Liver (tissue), 9 donors: ENCODE data around the gene ASB17. TPM values are rescaled to one million over a fixed set of nuclear protein-coding genes. Genes with fewer than 3 reads are reported as not detected.
A peak's percentile ranks its signal among the peaks of the same experiment; 100 is the strongest.

Source experiments
- DNase-seq: peaks from one replicate; pipeline ENCODE4 v3.0.0-alpha.2; 2017; ENCODE audit warnings: low spot score
- H3K27ac ChIP-seq, 2 donors: one replicate each; pipeline ENCODE4 v1.7.0; 2013; ENCODE audit warnings: inconsistent platforms in 2 of 2, low read length in 2 of 2, control low read depth in 1 of 2, low read depth in 1 of 2, mild to moderate bottlenecking in 1 of 2
- H3K27me3 ChIP-seq, 4 donors: one replicate each; pipeline versions ENCODE4 v1.6.1 to v1.7.0; 2013; ENCODE audit warnings: low read length in 3 of 4, inconsistent platforms in 1 of 4, mild to moderate bottlenecking in 1 of 4, moderate library complexity in 1 of 4; ENCODE audit not compliant: control insufficient read depth in 4 of 4, insufficient read depth in 4 of 4
- H3K36me3 ChIP-seq, 4 donors: one replicate each; pipeline versions ENCODE4 v1.6.1 to v1.7.0; 2013; ENCODE audit warnings: low read length in 3 of 4, mild to moderate bottlenecking in 3 of 4, low read depth in 1 of 4, moderate library complexity in 1 of 4; ENCODE audit not compliant: control insufficient read depth in 4 of 4, insufficient read depth in 3 of 4
- H3K4me1 ChIP-seq, 4 donors: one replicate each; pipeline versions ENCODE4 v1.6.1 to v1.7.0; 2013; ENCODE audit warnings: low read length in 3 of 4, mild to moderate bottlenecking in 3 of 4, moderate library complexity in 1 of 4; ENCODE audit not compliant: control insufficient read depth in 4 of 4, insufficient read depth in 4 of 4
- H3K4me3 ChIP-seq, 3 donors: one replicate each; pipeline versions ENCODE4 v1.6.1 to v1.7.0; 2013; ENCODE audit warnings: low read length in 3 of 3, control low read depth in 1 of 3, low read depth in 1 of 3, mild to moderate bottlenecking in 1 of 3
- H3K9ac ChIP-seq, 2 donors: one replicate each; pipeline ENCODE4 v1.7.0; 2013; ENCODE audit warnings: low read length in 2 of 2, mild to moderate bottlenecking in 2 of 2, moderate library complexity in 2 of 2, control low read depth in 1 of 2, low read depth in 1 of 2
- H3K9me3 ChIP-seq, 4 donors: one replicate each; pipeline versions ENCODE4 v1.6.1 to v1.7.0; 2013; ENCODE audit warnings: low read length in 3 of 4; ENCODE audit not compliant: control insufficient read depth in 4 of 4
- CTCF ChIP-seq: fragments of 150-350 bp; IDR thresholded peaks from 2 replicates; pipeline ENCODE4 v1.5.1; 2017; ENCODE audit warnings: improper control_type of control experiment, low read depth, low read length; ENCODE audit not compliant: missing input control
- EGR1 ChIP-seq, 2 donors: IDR thresholded peaks; 2 replicates each; pipeline ENCODE4 v1.6.1; 2016 to 2018; ENCODE audit warnings: antibody characterized with exemption in 2 of 2, low read depth in 2 of 2
- FOXA1 ChIP-seq: IDR thresholded peaks from 2 replicates; pipeline ENCODE4 v1.6.1; 2016; ENCODE audit warnings: antibody characterized with exemption
- FOXA2 ChIP-seq: IDR thresholded peaks from 2 replicates; pipeline ENCODE4 v1.6.1; 2016; ENCODE audit warnings: antibody characterized with exemption
- HNF4A ChIP-seq, 2 donors: conservative IDR thresholded peaks; 2 replicates each; pipeline ENCODE4 v1.6.1; 2016; ENCODE audit warnings: antibody characterized with exemption in 2 of 2, mild to moderate bottlenecking in 2 of 2
- HNF4G ChIP-seq: IDR thresholded peaks from 2 replicates; pipeline ENCODE4 v1.6.1; 2016; ENCODE audit warnings: antibody characterized with exemption
- MAX ChIP-seq: IDR thresholded peaks from 2 replicates; pipeline ENCODE4 v1.6.1; 2016; ENCODE audit warnings: antibody characterized with exemption
- RAD21 ChIP-seq, 2 donors: IDR thresholded peaks; 2 replicates each; pipeline ENCODE4 v1.6.1; 2016; ENCODE audit warnings: antibody characterized with exemption in 2 of 2, mild to moderate bottlenecking in 2 of 2
- RXRA ChIP-seq, 2 donors: IDR thresholded peaks; 2 replicates each; pipeline ENCODE4 v1.6.1; 2017 to 2018; ENCODE audit warnings: antibody characterized with exemption in 2 of 2, mild to moderate bottlenecking in 1 of 2
- TAF1 ChIP-seq: conservative IDR thresholded peaks from 2 replicates; pipeline ENCODE4 v1.6.1; 2016; ENCODE audit warnings: antibody characterized with exemption, mild to moderate bottlenecking
- WGBS: extraction: QIAGEN DNeasy Blood & Tissue Kit; methylation state at CpG from one replicate; pipeline ENCODE4 v1.1.7; 2013; 5-methylcytosine and 5-hydroxymethylcytosine counted together
- polyA plus RNA-seq, 2 donors: library from polyadenylated mRNA; stranded (reverse) in 1 of 2; unstranded in 1 of 2; fragments of 200-250 nt in 1 of 2; fragments of >200 nt in 1 of 2; fragmentation: Nextera tagmentation in 1 of 2; extraction: Ambion mirVana in 1 of 2; gene quantifications; one replicate each; pipeline versions ENCODE4 v1.2.1 to v1.2.3, GENCODE V29; 2013 to 2015
- total RNA-seq, 2 donors: library from RNA; depleted of rRNA; stranded (reverse); fragments of >200 nt; gene quantifications; one replicate each; pipeline ENCODE4 v1.2.3, GENCODE V29; 2014
- TF ChIP-seq, protein P1 (sequence below): IDR thresholded peaks from 2 replicates; pipeline ENCODE4 v1.6.1; 2016; ENCODE audit warnings: antibody characterized with exemption
- donor health status: healthy.
- donor health status: healthy.
- donor health status: healthy.
- donor health status: healthy.
- donor health status: healthy.

ASB17 gene
- total and polyA plus RNA-seq, 4 donors, result not detected

GRCh38 chr1:75908717-75909152 lies 23.5 kb downstream of the ASB17 start:
- WGBS, result 39% methylated on average over 2 of the region's 2 CpGs

GRCh38 chr1:75901371-75901770 lies 30.8 kb downstream of the ASB17 start:
- DNase-seq, result no peak
- Histone ChIP-seq H3K9ac (no peak overlapping the region), H3K4me1 (no peaks in the 10 kb centered on the region), H3K36me3 (no peaks in the 10 kb centered on the region), H3K4me3 (no peak overlapping the region), H3K9me3 (no peaks in the 10 kb centered on the region), H3K27me3 (no peaks in the 10 kb centered on the region), H3K27ac (no peak overlapping the region)
- TF ChIP-seq RAD21 (IDR thresholded peaks at IDR 0.05) (no peak), EGR1 (IDR thresholded peaks at IDR 0.05; ENCODE audit: low read depth in 2 of 2) (no peak), TAF1 (no peak), CTCF (no peak), FOXA2 (no peak), HNF4A (conservative IDR thresholded peaks at IDR 0.05) (no peak), RXRA (IDR thresholded peaks at IDR 0.05) (no peak), HNF4G (no peak), FOXA1 (no peak)
- TF ChIP-seq, protein P1, sequence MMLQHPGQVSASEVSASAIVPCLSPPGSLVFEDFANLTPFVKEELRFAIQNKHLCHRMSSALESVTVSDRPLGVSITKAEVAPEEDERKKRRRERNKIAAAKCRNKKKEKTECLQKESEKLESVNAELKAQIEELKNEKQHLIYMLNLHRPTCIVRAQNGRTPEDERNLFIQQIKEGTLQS, result no peak
- WGBS, result 43% methylated on average over 1 of the region's 1 CpG

More at GRCh38 chr1:75908717-75909152, 23.5 kb downstream of the ASB17 start:
- no peak for DNase-seq
- Histone ChIP-seq H3K4me3 (no peak overlapping the region), H3K27ac (no peak overlapping the region), H3K9ac (no peak overlapping the region), H3K9me3 (no peaks in the 10 kb centered on the region), H3K36me3 (no peaks in the 10 kb centered on the region), H3K27me3 (no peaks in the 10 kb centered on the region), H3K4me1 (no peaks in the 10 kb centered on the region)
- TF ChIP-seq, protein P1, result no peak
- peak; percentile 58 to 67 for TF ChIP-seq RAD21 (IDR thresholded peaks at IDR 0.05)

- WGBS, result 88% methylated on average over 1 of the region's 1 CpG
- no peaks in the 10 kb centered on the region for H3K27me3 ChIP-seq
These were observed 47.8 kb downstream of the ASB17 start for GRCh38 chr1:75884437-75884836.

DNA sequence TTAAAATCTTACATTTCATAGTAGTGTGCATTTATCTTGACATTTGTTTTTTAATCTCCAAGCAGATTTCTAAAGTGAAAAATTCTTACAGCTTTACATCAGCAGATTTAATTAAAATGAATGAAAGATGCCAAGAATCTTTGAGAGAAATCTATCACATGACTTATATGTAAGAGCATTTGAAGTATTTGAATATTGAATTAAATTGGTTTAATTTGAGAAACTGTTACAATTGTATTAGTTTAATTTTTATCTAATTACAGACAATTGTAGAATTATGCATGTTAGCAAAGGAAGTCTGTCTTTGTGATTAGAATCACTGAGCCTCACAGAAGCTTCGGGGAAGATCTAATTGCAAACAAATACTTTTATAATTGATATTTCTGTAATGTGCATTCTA lies 52.2 kb downstream of the ASB17 start:
- no peaks in the 10 kb centered on the region for H3K27me3 ChIP-seq
- no peak overlapping the region for H3K4me3 ChIP-seq
- H3K36me3 ChIP-seq, result no peaks in the 10 kb centered on the region
- H3K4me1 ChIP-seq, result no peaks in the 10 kb centered on the region
- H3K27ac ChIP-seq, result no peak overlapping the region
- no peak for TF ChIP-seq FOXA2
- no peak for TF ChIP-seq MAX
- DNase-seq, result no peak
- no peaks in the 10 kb centered on the region for H3K9me3 ChIP-seq
- 66% methylated on average over 1 of the region's 1 CpG for WGBS
- H3K9ac ChIP-seq, result no peak overlapping the region

More at GRCh38 chr1:75884437-75884836, 47.8 kb downstream of the ASB17 start:
- no peak for DNase-seq
- Histone ChIP-seq H3K4me3 (no peak overlapping the region), H3K36me3 (no peaks in the 10 kb centered on the region), H3K9ac (no peak overlapping the region), H3K27ac (no peak overlapping the region), H3K9me3 (no peaks in the 10 kb centered on the region), H3K4me1 (no peaks in the 10 kb centered on the region)
- TF ChIP-seq TAF1 (no peak), RXRA (IDR thresholded peaks at IDR 0.05) (no peak), HNF4A (conservative IDR thresholded peaks at IDR 0.05) (no peak)
- TF ChIP-seq, protein P1, result no peak
